Kidney (tissue), 14 donors: ENCODE measurements around the gene ACO2. TPM values are rescaled to one million over a fixed set of nuclear protein-coding genes. Genes with fewer than 3 reads are reported as not detected.
A peak's percentile ranks its signal among the peaks of the same experiment; 100 is the strongest.

Source experiments
- DNase-seq, 5 donors: peaks; one replicate each; pipeline ENCODE4 v3.0.0-alpha.2; 2013 to 2020
- FAIRE-seq: peaks from 2 replicates; lab custom pipeline; 2012; peaks lifted over from hg19 to GRCh38; lab: Jason Lieb, UNC
- H3K27ac ChIP-seq, 2 donors: one replicate each; pipeline ENCODE4 v1.7.0; 2013; ENCODE audit warnings: low read depth in 2 of 2, low read length in 2 of 2, inconsistent platforms in 1 of 2
- H3K27me3 ChIP-seq: one replicate; pipeline ENCODE4 v1.7.1; 2013; ENCODE audit warnings: low read length, inconsistent platforms; ENCODE audit not compliant: control insufficient read depth, insufficient read depth
- H3K36me3 ChIP-seq, 3 donors: one replicate each; pipeline versions ENCODE4 v1.7.0 to v1.7.1; 2013; ENCODE audit warnings: low read length in 3 of 3, control low read depth in 1 of 3, inconsistent platforms in 1 of 3; ENCODE audit not compliant: insufficient read depth in 3 of 3, control insufficient read depth in 2 of 3
- H3K4me1 ChIP-seq, 3 donors: one replicate each; pipeline versions ENCODE4 v1.7.0 to v1.7.1; 2013; ENCODE audit warnings: low read length in 3 of 3, inconsistent platforms in 1 of 3, low read depth in 1 of 3; ENCODE audit not compliant: control insufficient read depth in 2 of 3, insufficient read depth in 2 of 3
- H3K4me3 ChIP-seq, 3 donors: one replicate each; pipeline versions ENCODE4 v1.7.0 to v1.8.1; 2013; ENCODE audit warnings: low read length in 3 of 3, control low read depth in 1 of 3, inconsistent platforms in 1 of 3
- H3K9ac ChIP-seq, 3 donors: one replicate each; pipeline versions ENCODE4 v1.7.0 to v1.7.1; 2013; ENCODE audit warnings: low read length in 3 of 3, control low read depth in 1 of 3, inconsistent platforms in 1 of 3
- H3K9me3 ChIP-seq, 3 donors: one replicate each; pipeline versions ENCODE4 v1.7.0 to v1.7.1; 2013; ENCODE audit warnings: low read length in 3 of 3, control low read depth in 1 of 3, inconsistent platforms in 1 of 3; ENCODE audit not compliant: control insufficient read depth in 2 of 3, insufficient read depth in 1 of 3
- intact Hi-C: fragments of 100-400 bp; cut with DNase I; formaldehyde crosslinking; loops from one replicate; pipeline ENCODE4 v1.11.1; 2022
- polyA plus RNA-seq: library from polyadenylated mRNA; stranded (reverse); fragments of 350-450 nt; fragmentation: Illumina TruSeq; extraction: RNeasy Lipid Tissue Mini Kit (QIAGEN cat#74804); gene quantifications from one replicate; pipeline ENCODE4 v1.2.3, GENCODE V29; 2014; ENCODE audit warnings: low read depth, low replicate concordance; ENCODE audit not compliant: insufficient read depth
- total RNA-seq: library from RNA; stranded (reverse); fragmentation: NEBNext Ultra II Directional; extraction: Animal tissue kit (Norgen Biotek cat#: 25700); gene quantifications from one replicate; pipeline ENCODE4 v1.2.1, GENCODE V29; 2021
- TF ChIP-seq, protein P1 (sequence below): IDR thresholded peaks from 3 replicates; pipeline ENCODE4 v1.5.1; 2012; ENCODE audit warnings: mild to moderate bottlenecking, moderate library complexity, borderline replicate concordance; ENCODE audit not compliant: insufficient read depth; ENCODE audit errors: extremely low read depth
- donor health status: control.
- donor health status: control.
- donor health status: control.
- donor health status: control.
- donor health status: control.
- donor health status: DM: yes; HTN: yes; CAD: no.
- donor health status: Normal renal cell carcinoma (clear cell type).

The ACO2 gene
- total and polyA plus RNA-seq, 2 donors from 2014 or later, result 119 to 262 TPM

GRCh38 chr22:41576877-41577276 lies 108.0 kb downstream of the ACO2 start:
- H3K36me3 ChIP-seq, result peaks cover 0 to 16% (median 6%) of the 10 kb centered on the region in 3 donors
- no peak overlapping the region for H3K9ac ChIP-seq
- no peak overlapping the region for H3K4me3 ChIP-seq
- DNase-seq (peak in 4 of 5 donors; percentile 69 to 79 (median 76)), FAIRE-seq (no peak)
- intact Hi-C loops, result no loop called here
- TF ChIP-seq, protein P1, sequence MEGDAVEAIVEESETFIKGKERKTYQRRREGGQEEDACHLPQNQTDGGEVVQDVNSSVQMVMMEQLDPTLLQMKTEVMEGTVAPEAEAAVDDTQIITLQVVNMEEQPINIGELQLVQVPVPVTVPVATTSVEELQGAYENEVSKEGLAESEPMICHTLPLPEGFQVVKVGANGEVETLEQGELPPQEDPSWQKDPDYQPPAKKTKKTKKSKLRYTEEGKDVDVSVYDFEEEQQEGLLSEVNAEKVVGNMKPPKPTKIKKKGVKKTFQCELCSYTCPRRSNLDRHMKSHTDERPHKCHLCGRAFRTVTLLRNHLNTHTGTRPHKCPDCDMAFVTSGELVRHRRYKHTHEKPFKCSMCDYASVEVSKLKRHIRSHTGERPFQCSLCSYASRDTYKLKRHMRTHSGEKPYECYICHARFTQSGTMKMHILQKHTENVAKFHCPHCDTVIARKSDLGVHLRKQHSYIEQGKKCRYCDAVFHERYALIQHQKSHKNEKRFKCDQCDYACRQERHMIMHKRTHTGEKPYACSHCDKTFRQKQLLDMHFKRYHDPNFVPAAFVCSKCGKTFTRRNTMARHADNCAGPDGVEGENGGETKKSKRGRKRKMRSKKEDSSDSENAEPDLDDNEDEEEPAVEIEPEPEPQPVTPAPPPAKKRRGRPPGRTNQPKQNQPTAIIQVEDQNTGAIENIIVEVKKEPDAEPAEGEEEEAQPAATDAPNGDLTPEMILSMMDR, result peak; percentile 72
- H3K9me3 ChIP-seq, result no peaks in the 10 kb centered on the region
- H3K27me3 ChIP-seq, result no peaks in the 10 kb centered on the region
- H3K27ac ChIP-seq, result peak overlapping the region in 1 of 2 donors; percentile 2
- H3K4me1 ChIP-seq, result peaks cover 0 to 8% (median 0%) of the 10 kb centered on the region in 3 donors

DNA sequence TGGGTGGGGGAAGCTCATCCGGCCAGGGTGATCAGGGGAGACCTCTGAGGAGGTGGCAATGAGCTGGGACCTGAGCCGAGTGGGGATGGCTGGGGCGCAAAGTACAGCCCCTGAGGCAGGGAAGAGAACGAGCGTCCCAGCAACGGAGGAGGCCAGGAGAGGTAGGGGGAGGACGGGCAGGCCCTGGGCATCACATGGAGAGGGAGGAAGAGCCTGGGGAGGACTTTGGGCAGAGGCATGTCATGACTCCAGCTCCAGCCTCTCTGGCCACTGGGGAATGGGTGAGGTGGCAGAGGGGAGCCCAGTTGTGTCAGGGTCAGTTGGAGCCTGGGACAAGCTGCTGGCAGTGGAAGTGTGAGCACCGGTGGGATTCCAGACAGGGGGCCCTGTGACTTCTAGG lies 109.2 kb downstream of the ACO2 start:
- no peak for FAIRE-seq
- Histone ChIP-seq H3K27me3 (no peaks in the 10 kb centered on the region), H3K27ac (peak overlapping the region in 1 of 2 donors; percentile 43), H3K4me1 (peaks cover 0 to 8% (median 0%) of the 10 kb centered on the region in 3 donors), H3K9me3 (no peaks in the 10 kb centered on the region), H3K36me3 (peaks cover 0 to 23% (median 9%) of the 10 kb centered on the region in 3 donors), H3K9ac (no peak overlapping the region), H3K4me3 (no peak overlapping the region)
- DNase-seq, result no peak
- intact Hi-C loops, result no loop called here
- TF ChIP-seq, protein P1, result no peak

Other genes with a start within 250 kb of the ACO2 start
- 2.7 TPM for gene CHADL, start 228.2 kb upstream of the ACO2 start, total RNA-seq
- gene CHADL, start 228.2 kb upstream of the ACO2 start, polyA plus RNA-seq, result 4.8 TPM
- gene RANGAP1, start 182.9 kb upstream of the ACO2 start, total RNA-seq, result 38.8 TPM
- 40.8 TPM for gene RANGAP1, start 182.9 kb upstream of the ACO2 start, polyA plus RNA-seq
- 68.6 TPM for gene ZC3H7B, start 167.6 kb upstream of the ACO2 start, total RNA-seq
- 28.3 TPM for gene ZC3H7B, start 167.6 kb upstream of the ACO2 start, polyA plus RNA-seq
- 34.9 TPM for gene TEF, start 87.2 kb upstream of the ACO2 start, total RNA-seq
- 19.4 TPM for gene TEF, start 87.2 kb upstream of the ACO2 start, polyA plus RNA-seq
- 54.3 TPM for gene TOB2, start 22.3 kb upstream of the ACO2 start, total RNA-seq
- gene TOB2, start 22.3 kb upstream of the ACO2 start, polyA plus RNA-seq, result 20.8 TPM
- gene PHF5A, start 425 bp upstream of the ACO2 start, total RNA-seq, result 34.0 TPM
- gene PHF5A, start 425 bp upstream of the ACO2 start, polyA plus RNA-seq, result 42.2 TPM
- 39.4 TPM for gene POLR3H, start 75.4 kb downstream of the ACO2 start, total RNA-seq
- 37.4 TPM for gene POLR3H, start 75.4 kb downstream of the ACO2 start, polyA plus RNA-seq
- gene CSDC2, start 91.9 kb downstream of the ACO2 start, total RNA-seq, result 7.8 TPM
- gene CSDC2, start 91.9 kb downstream of the ACO2 start, polyA plus RNA-seq, result 47.1 TPM
- gene PMM1, start 120.7 kb downstream of the ACO2 start, total RNA-seq, result 36.4 TPM
- gene PMM1, start 120.7 kb downstream of the ACO2 start, polyA plus RNA-seq, result 127 TPM
- gene DESI1, start 151.9 kb downstream of the ACO2 start, total RNA-seq, result 29.1 TPM
- gene DESI1, start 151.9 kb downstream of the ACO2 start, polyA plus RNA-seq, result 28.6 TPM
- 183 TPM for gene XRCC6, start 152.2 kb downstream of the ACO2 start, total RNA-seq
- 168 TPM for gene XRCC6, start 152.2 kb downstream of the ACO2 start, polyA plus RNA-seq
- 132 TPM for gene SNU13, start 219.8 kb downstream of the ACO2 start, total RNA-seq
- 217 TPM for gene SNU13, start 219.8 kb downstream of the ACO2 start, polyA plus RNA-seq
- 14.6 TPM for gene MEI1, start 230.4 kb downstream of the ACO2 start, total RNA-seq
- 2.4 TPM for gene MEI1, start 230.4 kb downstream of the ACO2 start, polyA plus RNA-seq